OCI-LY1 (cell line): ENCODE results near the gene ATP6V0A1.

Experiments used
- EZH2 ChIP-seq: fragments of 200-600 bp; sonication (generic), shearing (Covaris generic); IDR thresholded peaks from 2 replicates; pipeline ENCODE4 v1.8.0; 2017; ENCODE audit warnings: borderline replicate concordance, mixed run types, mild to moderate bottlenecking, antibody characterized with exemption, low read length, moderate library complexity, mixed read lengths
- TF ChIP-seq, protein P1 (sequence below): fragments of 200-600 bp; sonication (generic), shearing (Covaris generic); IDR thresholded peaks from 2 replicates; pipeline ENCODE4 v1.5.1; 2017; ENCODE audit warnings: mild to moderate bottlenecking, antibody characterized with exemption, low read length, moderate library complexity, mixed read lengths

- TF ChIP-seq, protein P1, sequence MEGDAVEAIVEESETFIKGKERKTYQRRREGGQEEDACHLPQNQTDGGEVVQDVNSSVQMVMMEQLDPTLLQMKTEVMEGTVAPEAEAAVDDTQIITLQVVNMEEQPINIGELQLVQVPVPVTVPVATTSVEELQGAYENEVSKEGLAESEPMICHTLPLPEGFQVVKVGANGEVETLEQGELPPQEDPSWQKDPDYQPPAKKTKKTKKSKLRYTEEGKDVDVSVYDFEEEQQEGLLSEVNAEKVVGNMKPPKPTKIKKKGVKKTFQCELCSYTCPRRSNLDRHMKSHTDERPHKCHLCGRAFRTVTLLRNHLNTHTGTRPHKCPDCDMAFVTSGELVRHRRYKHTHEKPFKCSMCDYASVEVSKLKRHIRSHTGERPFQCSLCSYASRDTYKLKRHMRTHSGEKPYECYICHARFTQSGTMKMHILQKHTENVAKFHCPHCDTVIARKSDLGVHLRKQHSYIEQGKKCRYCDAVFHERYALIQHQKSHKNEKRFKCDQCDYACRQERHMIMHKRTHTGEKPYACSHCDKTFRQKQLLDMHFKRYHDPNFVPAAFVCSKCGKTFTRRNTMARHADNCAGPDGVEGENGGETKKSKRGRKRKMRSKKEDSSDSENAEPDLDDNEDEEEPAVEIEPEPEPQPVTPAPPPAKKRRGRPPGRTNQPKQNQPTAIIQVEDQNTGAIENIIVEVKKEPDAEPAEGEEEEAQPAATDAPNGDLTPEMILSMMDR, result no peak
- no peak for TF ChIP-seq EZH2
Observed at GRCh38 chr17:42563950-42564349, 105.3 kb downstream of the ATP6V0A1 start.
